Measurements from ENCODE around the gene PXDN.

PXDN gene

GRCh38 chr2:1693723-1694122, 50.6 kb downstream of the PXDN start:
- POLR2A ChIA-PET, result no interaction called here
- H3K4me3 ChIP-seq (ENCODE audit: low read depth, low read length), result no peak overlapping the region
- CTCF ChIA-PET, result no interaction called here
- TF ChIP-seq GLI2 (tag by site-specific recombination; IDR thresholded peaks at IDR 0.05; ENCODE audit: borderline replicate concordance, low read depth) (no peak), AEBP2 (tag by site-specific recombination; IDR thresholded peaks at IDR 0.05; ENCODE audit: borderline replicate concordance) (no peak), ZNF302 (tag by site-specific recombination; IDR thresholded peaks at IDR 0.05; ENCODE audit: low read depth) (no peak), ZFP41 (tag by site-specific recombination; IDR thresholded peaks at IDR 0.05; ENCODE audit: borderline replicate concordance) (no peak), BCL11B (tag by site-specific recombination; IDR thresholded peaks at IDR 0.05; ENCODE audit: low read depth) (no peak), ZNF48 (tag by site-specific recombination; IDR thresholded peaks at IDR 0.05) (no peak), GFI1B (tag by site-specific recombination; IDR thresholded peaks at IDR 0.05) (no peak), ZNF518A (tag by site-specific recombination; conservative IDR thresholded peaks at IDR 0.05; ENCODE audit: low read depth) (no peak), KLF1 (tag by site-specific recombination; IDR thresholded peaks at IDR 0.05) (no peak), MYNN (tag by site-specific recombination; IDR thresholded peaks at IDR 0.05; ENCODE audit: borderline replicate concordance) (no peak)
- H3K27ac ChIP-seq (ENCODE audit: extremely low read depth, low read depth, low read length), result no peak overlapping the region
- H3K4me1 ChIP-seq (ENCODE audit: control insufficient read depth, insufficient read depth, low read length), result no peaks in the 10 kb centered on the region
- peaks cover 4 to 26% of the 10 kb centered on the region in 2 experiments; a peak in 2 of 3 replicates for H3K36me3 ChIP-seq (ENCODE audit: control insufficient read depth in 2 of 2, insufficient read depth in 1 of 2, low read length in 2 of 2)
- no peaks in the 10 kb centered on the region for H3K9me3 ChIP-seq (ENCODE audit: control insufficient read depth, insufficient read depth, low read depth, low read length)

GRCh38 chr2:1692342-1692741, 52.0 kb downstream of the PXDN start:
- Histone ChIP-seq H3K4me3 (ENCODE audit: low read depth, low read length) (no peak overlapping the region), H3K4me1 (ENCODE audit: control insufficient read depth, insufficient read depth, low read length) (no peaks in the 10 kb centered on the region), H3K36me3 (ENCODE audit: control insufficient read depth in 2 of 2, insufficient read depth in 1 of 2, low read length in 2 of 2) (peaks cover 4 to 37% of the 10 kb centered on the region in 2 experiments; a peak in 2 of 3 replicates), H3K27ac (ENCODE audit: extremely low read depth, low read depth, low read length) (no peak overlapping the region), H3K9me3 (ENCODE audit: control insufficient read depth, insufficient read depth, low read depth, low read length) (no peaks in the 10 kb centered on the region)
- POLR2A ChIA-PET, result no interaction called here
- CTCF ChIA-PET, result no interaction called here
- TF ChIP-seq ZNF398 (tag by site-specific recombination; IDR thresholded peaks at IDR 0.05), result no peak

- ChIA-PET POLR2A (no interaction called here), CTCF (interaction anchor here (0.6 to 1.2 kb wide), 6 partner anchors 48 to 279 kb away, joined by 3 to 5 read pairs (median 3); no protein-coding TSS in a partner anchor)
- no peak for TF ChIP-seq ZNF654 (tag by site-specific recombination; IDR thresholded peaks at IDR 0.05; ENCODE audit: low read depth)
- no peak for TF ChIP-seq ZFP41 (tag by site-specific recombination; IDR thresholded peaks at IDR 0.05; ENCODE audit: borderline replicate concordance)
- no peak for TF ChIP-seq GFI1B (tag by site-specific recombination; IDR thresholded peaks at IDR 0.05)
- no peak for TF ChIP-seq SCRT1 (tag by site-specific recombination; IDR thresholded peaks at IDR 0.05; ENCODE audit: borderline replicate concordance)
- TF ChIP-seq ZNF416 (tag by site-specific recombination; IDR thresholded peaks at IDR 0.05), result no peak
- no peak for TF ChIP-seq ZNF280C (tag by site-specific recombination; IDR thresholded peaks at IDR 0.05)
- TF ChIP-seq CTCF (tag by site-specific recombination; IDR thresholded peaks at IDR 0.05), result no peak
These were observed 52.9 kb downstream of the PXDN start for GRCh38 chr2:1691366-1691765.

More at GRCh38 chr2:1691366-1691765, 52.9 kb downstream of the PXDN start:
- Histone ChIP-seq H3K36me3 (ENCODE audit: control insufficient read depth in 2 of 2, insufficient read depth in 1 of 2, low read length in 2 of 2) (peaks cover 4 to 44% of the 10 kb centered on the region in 2 experiments; a peak in 2 of 3 replicates), H3K9me3 (ENCODE audit: control insufficient read depth, insufficient read depth, low read depth, low read length) (no peaks in the 10 kb centered on the region), H3K4me1 (ENCODE audit: control insufficient read depth, insufficient read depth, low read length) (no peaks in the 10 kb centered on the region), H3K27ac (ENCODE audit: extremely low read depth, low read depth, low read length) (no peak overlapping the region), H3K4me3 (ENCODE audit: low read depth, low read length) (no peak overlapping the region)

Measured in HEK293 (cell line).